Esophagus (tissue), 2 donors: ENCODE data around the gene SFXN5. TPM values are rescaled to one million over a fixed set of nuclear protein-coding genes. Genes with fewer than 3 reads are reported as not detected.
"Not testable (repeated sequence)": the region's sequence is repeated elsewhere in the genome, so short reads cannot be mapped to it uniquely, and the experiment has no call there.

Experiments used
- H3K27ac ChIP-seq, 2 donors: one replicate each; pipeline ENCODE4 v1.5.1; 2013; ENCODE audit warnings: low read depth in 2 of 2, mild to moderate bottlenecking in 2 of 2, inconsistent platforms in 1 of 2, low read length in 1 of 2, moderate library complexity in 1 of 2
- H3K27me3 ChIP-seq, 2 donors: one replicate each; pipeline ENCODE4 v1.6.1; 2013; ENCODE audit warnings: low read length in 2 of 2, control low read depth in 1 of 2, mild to moderate bottlenecking in 1 of 2; ENCODE audit not compliant: insufficient read depth in 2 of 2, control insufficient read depth in 1 of 2
- H3K36me3 ChIP-seq, 2 donors: one replicate each; pipeline ENCODE4 v1.6.1; 2013; ENCODE audit warnings: low read length in 1 of 2; ENCODE audit not compliant: control insufficient read depth in 2 of 2, insufficient read depth in 2 of 2
- H3K4me1 ChIP-seq, 2 donors: one replicate each; pipeline ENCODE4 v1.6.1; 2013; ENCODE audit warnings: low read length in 1 of 2; ENCODE audit not compliant: control insufficient read depth in 2 of 2, insufficient read depth in 2 of 2
- H3K4me3 ChIP-seq, 2 donors: one replicate each; pipeline ENCODE4 v1.5.1; 2013; ENCODE audit warnings: low read length in 2 of 2, mild to moderate bottlenecking in 2 of 2, low read depth in 1 of 2, moderate library complexity in 1 of 2
- H3K9me3 ChIP-seq, 2 donors: one replicate each; pipeline ENCODE4 v1.6.1; 2013; ENCODE audit warnings: mild to moderate bottlenecking in 2 of 2, low read depth in 1 of 2, low read length in 1 of 2, moderate library complexity in 1 of 2; ENCODE audit not compliant: control insufficient read depth in 2 of 2, insufficient read depth in 1 of 2
- WGBS, 2 donors: extraction: QIAGEN DNeasy Blood & Tissue Kit; methylation state at CpG; one replicate each; pipeline ENCODE4 v1.1.7; 2013; 5-methylcytosine and 5-hydroxymethylcytosine counted together
- polyA plus RNA-seq, 2 donors: library from polyadenylated mRNA; stranded (reverse); fragments of 200-250 nt; gene quantifications; one replicate each; pipeline ENCODE4 v1.2.3, GENCODE V29; 2013
- donor health status: healthy with polysubstance abuse.
- donor health status: Bipolar disorder and iron deficiency.

The SFXN5 gene
- polyA plus RNA-seq, 2 donors = 4.2 to 6.6 TPM

- Histone ChIP-seq H3K27me3 (no peaks in the 10 kb centered on the region), H3K27ac (no peak overlapping the region), H3K4me3 (no peak overlapping the region), H3K36me3 (no peaks in the 10 kb centered on the region), H3K9me3 (no peaks in the 10 kb centered on the region), H3K4me1 (peaks cover 0 to 3% of the 10 kb centered on the region in 2 donors)
- WGBS, 2 donors = 82 to 86% methylated on average over 12 of the region's 12 CpGs
Measured at GRCh38 chr2:73101626-73102256, 30.2 kb upstream of the SFXN5 start.

GRCh38 chr2:73100956-73101355 is 29.4 kb upstream of the SFXN5 start:
- H3K27ac ChIP-seq = no peak overlapping the region
- no peaks in the 10 kb centered on the region for H3K36me3 ChIP-seq
- 93 to 96% methylated on average over 4 of the region's 4 CpGs for WGBS, 2 donors
- H3K4me3 ChIP-seq = no peak overlapping the region
- peaks cover 0 to 3% of the 10 kb centered on the region in 2 donors for H3K4me1 ChIP-seq
- H3K27me3 ChIP-seq = no peaks in the 10 kb centered on the region
- H3K9me3 ChIP-seq = no peaks in the 10 kb centered on the region

- Histone ChIP-seq H3K4me3 (no peak overlapping the region), H3K4me1 (no peaks in the 10 kb centered on the region), H3K27ac (no peak overlapping the region), H3K27me3 (no peaks in the 10 kb centered on the region), H3K9me3 (no peaks in the 10 kb centered on the region), H3K36me3 (no peaks in the 10 kb centered on the region)
- WGBS, 2 donors = 94 to 96% methylated on average over 3 of the region's 3 CpGs
Measured at GRCh38 chr2:73099486-73099885, 28.0 kb upstream of the SFXN5 start.

GRCh38 chr2:73095910-73096309 is 24.4 kb upstream of the SFXN5 start:
- Histone ChIP-seq H3K4me1 (no peaks in the 10 kb centered on the region), H3K36me3 (no peaks in the 10 kb centered on the region), H3K4me3 (no peak overlapping the region), H3K9me3 (no peaks in the 10 kb centered on the region), H3K27ac (no peak overlapping the region), H3K27me3 (no peaks in the 10 kb centered on the region)
- WGBS, 2 donors = 74 to 75% methylated on average over 3 of the region's 3 CpGs

DNA sequence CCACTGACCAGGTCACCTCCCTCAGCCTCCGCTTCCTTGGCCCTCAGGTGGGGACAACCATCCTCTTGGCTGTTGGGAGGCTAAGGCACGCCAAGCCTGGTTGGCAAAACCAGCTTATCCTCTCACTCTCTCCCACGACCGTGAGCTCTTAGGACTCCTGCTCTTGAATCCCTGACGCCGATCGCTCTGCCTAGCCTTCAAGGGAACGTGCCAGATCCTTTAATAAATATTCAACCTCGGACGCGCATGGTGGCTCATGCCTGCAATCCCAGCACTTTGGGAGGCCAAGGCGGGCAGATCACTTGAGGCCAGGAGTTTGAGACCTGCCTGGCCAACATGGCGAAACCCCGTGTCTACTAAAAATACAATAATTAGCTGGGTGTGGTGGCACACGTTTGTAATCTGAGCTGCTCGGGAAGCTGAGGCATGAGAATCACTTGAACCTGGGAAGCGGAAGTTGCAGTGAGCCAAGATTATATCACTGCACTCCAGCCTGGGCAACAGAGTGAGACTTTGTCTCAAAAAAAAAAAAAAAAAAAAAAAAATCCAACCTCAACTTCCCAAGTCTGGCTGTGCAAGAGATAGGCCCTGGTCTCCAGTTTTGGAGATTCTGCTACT is 22.2 kb upstream of the SFXN5 start:
- H3K36me3 ChIP-seq, H3K27me3 ChIP-seq, H3K4me1 ChIP-seq, H3K9me3 ChIP-seq, H3K27ac ChIP-seq, H3K4me3 ChIP-seq: not testable (repeated sequence)
- WGBS, 2 donors = 85 to 89% methylated on average over 17 of the region's 17 CpGs

- Histone ChIP-seq H3K4me3 (no peak overlapping the region), H3K27ac (no peak overlapping the region), H3K4me1 (peaks cover 0 to 8% of the 10 kb centered on the region in 2 donors), H3K27me3 (no peaks in the 10 kb centered on the region), H3K36me3 (peaks cover 7 to 17% of the 10 kb centered on the region in 2 donors), H3K9me3 (no peaks in the 10 kb centered on the region)
- WGBS, 2 donors = 71 to 74% methylated on average over 7 of the region's 7 CpGs
Measured at GRCh38 chr2:73092146-73092783, 20.8 kb upstream of the SFXN5 start.

DNA sequence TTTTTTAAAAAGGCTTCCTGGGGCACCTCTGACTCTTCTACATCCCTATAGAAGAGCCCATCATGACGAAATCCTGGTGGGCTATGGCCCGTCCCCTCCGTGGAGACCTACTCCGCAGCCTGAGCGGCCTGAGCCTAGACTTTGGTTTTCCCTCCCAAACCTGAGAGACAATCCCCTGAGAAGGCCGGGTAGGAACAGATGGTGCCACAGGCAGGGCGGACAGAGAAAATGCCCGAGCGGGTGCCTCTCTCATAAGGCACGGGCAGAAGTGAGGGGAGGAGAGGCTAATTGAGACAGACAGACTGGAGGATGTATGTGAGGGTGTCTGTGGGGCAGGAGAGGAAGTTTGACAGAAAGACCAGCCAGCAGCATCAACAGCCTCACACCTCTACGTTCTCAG is 20.2 kb upstream of the SFXN5 start:
- Histone ChIP-seq H3K27ac (no peak overlapping the region), H3K4me3 (no peak overlapping the region), H3K4me1 (peaks cover 0 to 8% of the 10 kb centered on the region in 2 donors), H3K36me3 (peaks cover 7 to 17% of the 10 kb centered on the region in 2 donors), H3K9me3 (no peaks in the 10 kb centered on the region), H3K27me3 (no peaks in the 10 kb centered on the region)
- WGBS, 2 donors = 89 to 95% methylated on average over 11 of the region's 11 CpGs

GRCh38 chr2:73091164-73091563 is 19.7 kb upstream of the SFXN5 start:
- H3K4me1 ChIP-seq = peaks cover 0 to 8% of the 10 kb centered on the region in 2 donors
- no peak overlapping the region for H3K27ac ChIP-seq
- peaks cover 7 to 17% of the 10 kb centered on the region in 2 donors for H3K36me3 ChIP-seq
- WGBS, 2 donors = 88 to 89% methylated on average over 7 of the region's 7 CpGs
- no peaks in the 10 kb centered on the region for H3K27me3 ChIP-seq
- H3K9me3 ChIP-seq = no peaks in the 10 kb centered on the region
- H3K4me3 ChIP-seq = no peak overlapping the region

DNA sequence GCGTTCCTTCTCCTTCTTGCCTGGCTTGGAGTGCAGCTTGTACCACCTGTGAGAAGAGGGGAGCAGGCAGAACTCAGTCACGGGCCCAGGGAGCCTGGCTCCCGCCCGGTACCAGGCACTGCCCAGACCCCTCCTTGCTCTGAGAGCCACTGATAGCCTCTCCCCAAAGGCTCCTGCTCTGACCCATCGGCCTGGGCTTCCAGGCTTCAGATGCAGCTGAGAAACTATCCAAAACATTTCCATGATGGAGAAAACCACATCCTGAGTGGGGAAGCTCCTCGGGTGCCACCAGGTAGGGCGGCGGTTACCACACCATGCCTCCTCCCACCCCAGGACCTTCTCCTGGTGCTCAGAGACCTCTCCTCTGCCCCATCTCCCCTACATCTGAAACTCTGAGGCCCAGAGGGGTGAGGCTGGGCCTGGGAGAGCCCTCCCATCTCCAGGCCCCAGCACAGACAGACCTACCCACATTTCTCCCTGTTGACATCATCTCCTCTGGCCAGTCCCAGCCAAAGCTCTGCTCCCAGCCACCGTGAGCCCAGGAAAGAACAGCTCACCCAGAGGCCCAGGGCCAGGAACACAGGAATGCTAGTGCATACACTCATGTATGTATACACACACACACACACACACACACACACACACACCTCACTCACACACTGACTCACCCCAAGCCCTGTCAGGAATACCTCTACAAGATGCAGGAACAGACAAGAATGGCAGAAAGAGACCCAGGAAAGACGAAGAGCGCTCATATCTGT is 17.9 kb upstream of the SFXN5 start:
- WGBS, 2 donors = 79 to 82% methylated on average over 11 of the region's 11 CpGs
- H3K27me3 ChIP-seq = no peaks in the 10 kb centered on the region
- H3K36me3 ChIP-seq = peaks cover 7 to 17% of the 10 kb centered on the region in 2 donors
- H3K4me3 ChIP-seq = no peak overlapping the region
- no peaks in the 10 kb centered on the region for H3K9me3 ChIP-seq
- H3K4me1 ChIP-seq = peaks cover 0 to 8% of the 10 kb centered on the region in 2 donors
- H3K27ac ChIP-seq = no peak overlapping the region
